Tibial nerve (tissue), 4 donors: ENCODE data around the gene CADPS2.

Experiments
- CTCF ChIP-seq, 5 experiments: fragments of 200-600 bp in 3 of 5; fragments of 450-650 bp in 2 of 5; sonication (generic) in 3 of 5; IDR thresholded peaks; one replicate each; pipeline ENCODE4 v1.5.1; 2016 to 2019; ENCODE audit warnings: antibody characterized with exemption in 5 of 5, mild to moderate bottlenecking in 3 of 5, moderate library complexity in 2 of 5
- EP300 ChIP-seq, 2 donors: sonication (generic); formaldehyde crosslinking; IDR thresholded peaks; one replicate each; pipeline ENCODE4 v1.6.1; 2017; ENCODE audit warnings: antibody characterized with exemption in 2 of 2, mild to moderate bottlenecking in 1 of 2
- POLR2A ChIP-seq, 2 donors: fragments of 450-650 bp; IDR thresholded peaks; one replicate each; pipeline ENCODE4 v1.6.1; 2017; ENCODE audit warnings: antibody characterized with exemption in 2 of 2, mild to moderate bottlenecking in 2 of 2, moderate library complexity in 2 of 2

- no peak for TF ChIP-seq CTCF (IDR thresholded peaks at IDR 0.05)
- no peak for TF ChIP-seq POLR2A (IDR thresholded peaks at IDR 0.05)
- TF ChIP-seq EP300 (IDR thresholded peaks at IDR 0.05): no peak
Measured at GRCh38 chr7:122425731-122426130, 460.5 kb downstream of the CADPS2 start.
